GM12874 (cell line): Measurements from ENCODE around the gene SLC25A21.

Experiments
- CTCF ChIP-seq: IDR thresholded peaks from 2 replicates; pipeline ENCODE4 v1.5.1; 2011; ENCODE audit warnings: low read depth, mild to moderate bottlenecking, control low read depth, low read length, moderate library complexity; ENCODE audit not compliant: insufficient read depth

SLC25A21 gene

GRCh38 chr14:36947362-36947761, 225.0 kb downstream of the SLC25A21 start:
- TF ChIP-seq CTCF: no peak

DNA sequence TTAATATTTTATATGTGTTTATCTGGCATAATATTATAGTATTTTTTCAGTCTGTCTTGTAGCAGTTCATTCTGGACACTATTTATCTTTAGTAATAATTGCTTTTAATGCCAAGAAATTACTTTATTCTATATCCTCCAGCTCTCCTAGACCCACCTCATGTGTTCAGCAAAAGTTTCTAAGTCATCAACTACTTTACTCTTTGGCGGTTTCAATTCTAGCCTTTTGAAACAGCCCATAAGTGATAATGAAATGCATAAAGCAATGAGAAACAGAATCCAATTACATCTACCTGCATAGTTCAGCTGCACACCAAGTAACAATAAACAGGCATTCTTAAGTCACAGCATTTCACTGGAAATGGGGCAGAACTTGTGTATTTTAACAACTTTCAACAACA, 225.5 kb downstream of the SLC25A21 start:
- no peak for TF ChIP-seq CTCF

- no peak for TF ChIP-seq CTCF
These were observed 227.9 kb downstream of the SLC25A21 start for GRCh38 chr14:36944307-36945010.

GRCh38 chr14:36942522-36943245, 229.7 kb downstream of the SLC25A21 start:
- no peak for TF ChIP-seq CTCF

- peak; percentile 86 for TF ChIP-seq CTCF
These were observed 230.5 kb downstream of the SLC25A21 start for GRCh38 chr14:36941783-36942521.

DNA sequence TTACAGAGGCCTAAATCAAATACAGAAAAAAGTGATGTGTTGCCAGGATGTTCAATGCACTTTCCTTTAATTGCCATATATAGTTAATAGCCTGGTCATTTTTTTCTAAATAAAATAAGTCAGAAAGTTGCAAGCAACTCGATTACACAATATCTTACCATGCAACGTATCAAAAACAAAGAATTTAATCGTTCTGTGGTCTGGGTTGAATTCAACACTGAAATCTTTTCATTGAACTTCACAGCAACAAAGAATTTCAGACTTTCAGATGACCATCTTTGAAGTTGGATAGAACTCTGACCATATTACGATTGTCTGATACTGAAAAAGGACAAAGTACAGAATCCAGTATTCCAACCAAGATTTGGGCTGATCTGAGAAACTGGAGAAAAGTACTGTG, 231.9 kb downstream of the SLC25A21 start:
- TF ChIP-seq CTCF: no peak

DNA sequence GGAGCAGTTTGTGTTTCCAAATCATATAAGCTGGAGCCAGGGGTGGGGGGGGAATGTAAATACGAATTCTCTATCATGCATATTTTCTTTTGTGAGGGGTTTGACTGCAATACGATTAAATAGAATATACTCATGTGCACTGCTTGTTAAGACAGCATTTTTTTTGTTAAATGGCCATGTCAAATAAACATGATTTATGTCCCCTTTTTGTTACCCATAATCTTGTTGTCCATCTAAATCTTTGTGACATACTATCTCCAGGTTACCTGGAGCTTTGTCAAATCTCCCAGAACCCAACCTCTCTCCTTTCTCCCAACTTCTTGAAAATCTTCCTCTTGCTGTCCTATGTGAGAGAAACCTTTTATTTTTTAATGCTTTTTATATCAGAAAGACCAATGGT, 233.1 kb downstream of the SLC25A21 start:
- TF ChIP-seq CTCF: no peak
